ENCODE measurements around the gene NCL.

The NCL gene

GRCh38 chr2:231476920-231477319, 12.6 kb upstream of the NCL start:
- no peaks in the 10 kb centered on the region for H3K79me2 ChIP-seq (ENCODE audit: insufficient read depth, low read depth)
- no peak overlapping the region for H3K27ac ChIP-seq
- no peaks in the 10 kb centered on the region for H3K4me1 ChIP-seq (ENCODE audit: low read depth, poor library complexity, severe bottlenecking)
- no peak overlapping the region for H3K4me2 ChIP-seq
- no peaks in the 10 kb centered on the region for H3K36me3 ChIP-seq (ENCODE audit: insufficient read depth)
- no peaks in the 10 kb centered on the region for H4K20me1 ChIP-seq (ENCODE audit: insufficient read depth)
- H3K4me3 ChIP-seq (IDR thresholded peaks at IDR 0.05; ENCODE audit: insufficient read depth, low read depth, low read length), result no peak overlapping the region
- no peak overlapping the region for H3K9ac ChIP-seq
- no peak overlapping the region for H2AFZ ChIP-seq (ENCODE audit: low read depth)
- TF ChIP-seq CTCF (conservative IDR thresholded peaks at IDR 0.05; ENCODE audit: low read depth, low read length), result no peak
- no peaks in the 10 kb centered on the region for H3K27me3 ChIP-seq (ENCODE audit: insufficient read depth, low read depth)

- no peaks in the 10 kb centered on the region for H3K36me3 ChIP-seq (ENCODE audit: insufficient read depth)
- H3K27ac ChIP-seq, result no peak overlapping the region
- H4K20me1 ChIP-seq (ENCODE audit: insufficient read depth), result no peaks in the 10 kb centered on the region
- H3K27me3 ChIP-seq (ENCODE audit: insufficient read depth, low read depth), result no peaks in the 10 kb centered on the region
- H3K4me3 ChIP-seq (IDR thresholded peaks at IDR 0.05; ENCODE audit: insufficient read depth, low read depth, low read length), result no peak overlapping the region
- H3K4me1 ChIP-seq (ENCODE audit: low read depth, poor library complexity, severe bottlenecking), result no peaks in the 10 kb centered on the region
- H2AFZ ChIP-seq (ENCODE audit: low read depth), result no peak overlapping the region
- no peak overlapping the region for H3K4me2 ChIP-seq
- no peaks in the 10 kb centered on the region for H3K79me2 ChIP-seq (ENCODE audit: insufficient read depth, low read depth)
- no peak overlapping the region for H3K9ac ChIP-seq
- no peak for TF ChIP-seq CTCF (conservative IDR thresholded peaks at IDR 0.05; ENCODE audit: low read depth, low read length)
Measured at GRCh38 chr2:231475965-231476364, 11.7 kb upstream of the NCL start.

- Histone ChIP-seq H3K4me2 (no peak overlapping the region), H3K4me3 (IDR thresholded peaks at IDR 0.05; ENCODE audit: insufficient read depth, low read depth, low read length) (no peak overlapping the region), H2AFZ (ENCODE audit: low read depth) (no peak overlapping the region), H3K79me2 (ENCODE audit: insufficient read depth, low read depth) (no peaks in the 10 kb centered on the region), H3K9ac (no peak overlapping the region), H3K4me1 (ENCODE audit: low read depth, poor library complexity, severe bottlenecking) (no peaks in the 10 kb centered on the region), H4K20me1 (ENCODE audit: insufficient read depth) (no peaks in the 10 kb centered on the region), H3K27me3 (ENCODE audit: insufficient read depth, low read depth) (no peaks in the 10 kb centered on the region), H3K27ac (no peak overlapping the region), H3K36me3 (ENCODE audit: insufficient read depth) (no peaks in the 10 kb centered on the region)
- no peak for TF ChIP-seq CTCF (conservative IDR thresholded peaks at IDR 0.05; ENCODE audit: low read depth, low read length)
Measured at GRCh38 chr2:231472816-231473215, 8.5 kb upstream of the NCL start.

GRCh38 chr2:231470246-231470900, 6.1 kb upstream of the NCL start:
- no peak overlapping the region for H3K4me3 ChIP-seq (IDR thresholded peaks at IDR 0.05; ENCODE audit: insufficient read depth, low read depth, low read length)
- no peak overlapping the region for H3K9ac ChIP-seq
- H4K20me1 ChIP-seq (ENCODE audit: insufficient read depth), result no peaks in the 10 kb centered on the region
- TF ChIP-seq CTCF (conservative IDR thresholded peaks at IDR 0.05; ENCODE audit: low read depth, low read length), result no peak
- no peaks in the 10 kb centered on the region for H3K36me3 ChIP-seq (ENCODE audit: insufficient read depth)
- no peaks in the 10 kb centered on the region for H3K27me3 ChIP-seq (ENCODE audit: insufficient read depth, low read depth)
- H3K27ac ChIP-seq, result no peak overlapping the region
- H3K79me2 ChIP-seq (ENCODE audit: insufficient read depth, low read depth), result peaks cover 3% of the 10 kb centered on the region; the same call in 1 of the 2 replicates
- no peak overlapping the region for H3K4me2 ChIP-seq
- H3K4me1 ChIP-seq (ENCODE audit: low read depth, poor library complexity, severe bottlenecking), result peaks cover 2% of the 10 kb centered on the region
- H2AFZ ChIP-seq (ENCODE audit: low read depth), result no peak overlapping the region

Measured in KMS-11 (cell line).